ENCODE measurements around the gene GPR31.
"Not testable (repeated sequence)": the region's sequence is repeated elsewhere in the genome, so short reads cannot be mapped to it uniquely, and the experiment has no call there.

The GPR31 gene, protein sequence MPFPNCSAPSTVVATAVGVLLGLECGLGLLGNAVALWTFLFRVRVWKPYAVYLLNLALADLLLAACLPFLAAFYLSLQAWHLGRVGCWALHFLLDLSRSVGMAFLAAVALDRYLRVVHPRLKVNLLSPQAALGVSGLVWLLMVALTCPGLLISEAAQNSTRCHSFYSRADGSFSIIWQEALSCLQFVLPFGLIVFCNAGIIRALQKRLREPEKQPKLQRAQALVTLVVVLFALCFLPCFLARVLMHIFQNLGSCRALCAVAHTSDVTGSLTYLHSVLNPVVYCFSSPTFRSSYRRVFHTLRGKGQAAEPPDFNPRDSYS
- total RNA-seq = 0 to 3.3 (median 0) reads per million in 18 experiments

DNA sequence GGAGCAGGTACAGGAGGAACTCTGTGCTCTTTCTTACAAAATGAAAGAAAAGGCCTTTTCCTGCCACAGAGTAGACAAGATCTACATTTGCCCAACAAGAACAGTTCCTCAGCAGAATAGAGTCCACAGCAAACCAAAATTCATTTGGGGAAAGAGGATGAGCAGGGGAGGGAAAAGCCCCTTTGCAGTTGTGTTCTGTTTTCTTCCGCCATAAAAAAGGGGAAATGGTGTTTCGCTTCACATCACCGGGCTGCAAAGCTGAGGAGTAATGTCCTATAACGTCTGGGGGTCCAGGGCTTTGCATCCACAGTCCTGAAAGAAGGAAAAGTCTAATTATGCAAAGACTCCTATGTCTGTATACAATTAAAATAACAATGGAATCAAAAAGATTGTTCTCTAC is at the start of gene GPR31:
TSS of gene GPR31 (minus strand) at position 118 of the 400 bp plus-strand sequence. CDS start 149 bp downstream, outside the sequence.
- peak; percentile 15 to 34 for DNase-seq

DNA sequence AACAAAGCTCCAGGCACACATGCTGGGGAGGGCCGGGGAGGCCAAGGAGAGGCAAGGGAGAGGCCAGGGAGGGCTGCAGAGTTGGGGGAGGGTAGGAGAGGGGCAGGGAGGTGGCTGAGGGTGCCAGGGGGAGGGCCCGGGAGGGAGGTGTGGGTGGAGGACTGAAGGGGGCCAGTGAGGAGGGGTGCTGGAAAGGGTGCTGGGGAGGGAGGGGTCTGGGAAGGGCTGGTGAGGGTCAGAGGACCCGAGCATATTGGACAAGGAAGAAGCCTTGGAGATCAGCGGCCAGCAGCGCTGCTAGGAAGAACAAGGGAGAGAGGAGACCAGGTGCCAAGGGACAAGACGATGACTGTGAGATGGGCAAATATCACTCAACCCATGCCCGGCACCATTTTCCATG is 49.7 kb upstream of the GPR31 start:
- DNase-seq = no peak

DNA sequence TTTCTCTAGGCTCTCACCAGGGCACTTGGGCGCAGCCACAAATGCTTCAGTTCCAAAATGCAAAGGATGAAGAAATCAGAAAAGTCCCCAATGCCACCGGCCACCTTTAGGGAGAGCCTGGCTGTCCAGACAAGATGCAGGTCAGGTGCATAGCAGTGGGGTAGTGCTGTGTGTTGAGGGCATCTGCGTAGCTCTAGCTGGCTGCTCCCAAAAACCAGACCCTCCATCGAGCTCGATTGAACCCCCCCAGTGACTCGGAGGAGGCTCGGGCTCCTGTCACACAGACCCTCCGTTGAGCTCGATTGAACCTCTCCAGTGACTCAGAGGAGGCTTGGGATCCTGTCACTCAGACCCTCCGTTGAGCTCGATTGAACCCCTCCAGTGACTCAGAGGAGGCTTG is 47.5 kb upstream of the GPR31 start:
- DNase-seq = not testable (repeated sequence)

DNA sequence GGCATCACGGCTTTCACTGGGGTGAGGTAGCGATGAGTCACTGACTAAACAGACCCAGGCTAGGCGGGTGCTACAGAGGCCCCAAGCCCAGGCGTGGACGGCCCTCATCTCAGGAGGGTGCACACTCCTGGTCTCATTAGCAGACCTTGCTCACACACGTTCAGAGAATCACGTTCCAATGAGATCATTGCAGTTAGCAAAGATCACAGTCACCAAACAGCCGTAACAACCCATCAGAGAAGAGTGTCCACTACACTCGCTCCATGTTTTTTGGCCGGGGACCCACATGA is 46.2 kb upstream of the GPR31 start:
- not testable (repeated sequence) for DNase-seq

DNA sequence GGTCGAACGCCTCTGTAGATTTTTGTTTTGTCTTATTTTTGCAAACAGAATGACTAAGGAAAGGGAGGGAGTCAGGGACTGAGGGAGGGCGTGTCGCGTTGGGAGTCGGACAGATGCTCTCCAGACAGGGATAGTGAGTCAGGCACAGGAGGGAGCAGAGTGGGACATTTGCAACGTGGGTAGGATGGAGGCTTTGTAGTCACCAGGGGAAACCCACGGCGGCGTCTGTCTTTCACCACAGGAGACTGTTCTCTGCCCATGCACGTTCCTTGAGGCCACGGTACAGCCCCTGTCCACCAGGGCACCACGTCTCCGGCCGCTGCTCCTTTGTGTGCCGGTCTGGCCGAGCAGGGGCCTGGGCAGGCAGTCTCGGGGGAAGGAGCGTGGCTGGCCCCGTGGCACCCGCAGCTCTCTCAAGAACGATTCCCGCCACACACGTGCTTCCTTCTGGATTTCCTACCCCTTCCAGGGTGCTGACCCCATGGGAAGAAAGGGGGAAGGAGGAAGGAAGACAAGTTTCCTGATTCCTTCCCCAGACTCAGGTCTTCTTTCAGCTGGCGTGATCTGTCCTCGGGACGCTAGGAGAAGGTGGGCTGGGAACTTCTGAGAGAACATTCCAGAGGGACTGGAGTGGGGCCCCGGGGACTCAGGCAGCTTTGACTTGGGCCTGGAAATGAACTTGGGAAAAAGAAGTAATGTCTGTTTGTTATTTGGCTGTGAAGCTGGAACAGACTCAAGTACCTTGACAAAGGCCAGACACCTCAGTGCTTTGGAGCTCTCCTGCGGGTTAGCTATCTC is 45.7 kb upstream of the GPR31 start:
- DNase-seq = not testable (repeated sequence)

DNA sequence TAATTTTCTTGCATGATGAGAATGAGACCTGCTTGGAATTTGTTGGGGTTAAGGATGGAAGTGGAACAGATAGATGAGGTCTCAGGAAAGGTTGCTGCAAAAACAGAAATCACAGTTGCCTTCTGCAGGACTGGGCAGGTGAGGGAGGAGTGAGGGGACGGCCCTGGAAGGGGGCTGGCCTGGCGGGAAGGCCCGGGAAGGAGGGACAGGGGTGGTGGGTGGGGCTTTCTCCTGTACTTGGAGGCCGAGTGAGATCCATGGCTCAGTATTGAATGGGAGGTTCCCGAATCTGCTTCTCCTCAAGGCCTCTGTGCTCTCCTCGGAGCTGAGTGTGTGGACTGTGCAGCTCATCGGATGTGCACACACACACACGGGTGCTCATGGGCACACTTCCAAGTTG is 44.8 kb upstream of the GPR31 start:
- not testable (repeated sequence) for DNase-seq

DNA sequence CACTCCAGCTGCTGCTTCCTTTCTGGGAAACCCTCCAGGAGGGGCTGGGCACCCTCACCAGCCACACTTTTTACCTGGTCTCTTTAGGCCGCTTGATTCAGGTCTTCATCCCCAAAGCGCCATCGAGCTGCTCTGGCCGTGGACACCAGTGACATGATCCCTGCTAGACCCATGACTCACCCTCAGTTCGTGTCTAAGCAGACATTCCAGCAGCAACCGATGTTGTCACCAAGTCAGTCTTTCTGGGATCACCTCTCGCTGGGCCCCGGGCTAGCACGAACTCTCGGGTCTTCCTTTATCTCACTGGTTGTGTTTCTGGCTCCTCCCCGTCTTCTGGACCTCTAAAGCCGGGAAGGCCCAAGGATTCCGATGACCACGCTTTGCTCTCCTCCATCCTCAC is 43.0 kb upstream of the GPR31 start:
- DNase-seq = no peak

DNA sequence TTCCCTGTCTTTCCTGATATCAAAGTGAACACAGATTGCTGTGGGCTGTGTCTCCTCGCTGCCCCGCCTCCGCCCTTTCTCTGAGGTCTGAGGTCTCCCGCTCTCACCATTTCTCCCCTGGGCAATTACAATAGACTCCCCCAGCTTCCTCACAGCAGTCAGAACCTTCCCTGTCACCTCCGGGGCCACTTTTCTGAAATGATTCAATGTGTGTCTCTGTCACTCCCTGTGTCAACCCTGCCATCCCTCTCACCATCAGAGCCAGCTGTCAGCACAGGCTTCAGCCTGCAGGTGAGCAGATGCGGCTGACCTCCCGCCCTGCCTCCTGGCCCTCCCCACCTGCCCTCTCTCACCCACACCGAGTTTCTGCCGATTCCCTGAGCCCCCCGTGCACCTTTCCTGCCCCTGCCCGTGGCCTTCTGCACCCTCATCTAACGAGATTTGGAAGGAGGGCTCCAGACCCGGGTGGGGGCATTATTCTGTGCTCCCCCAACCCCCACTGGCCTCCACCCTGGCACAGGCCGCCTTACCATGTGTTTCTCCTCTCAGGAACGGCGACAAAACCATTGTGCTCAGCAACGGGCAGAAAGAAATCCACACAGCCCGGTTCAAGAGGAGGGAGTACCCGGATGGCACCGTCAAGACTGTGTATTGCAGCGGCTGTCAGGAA is 38.3 kb upstream of the GPR31 start:
- not testable (repeated sequence) for DNase-seq

DNA sequence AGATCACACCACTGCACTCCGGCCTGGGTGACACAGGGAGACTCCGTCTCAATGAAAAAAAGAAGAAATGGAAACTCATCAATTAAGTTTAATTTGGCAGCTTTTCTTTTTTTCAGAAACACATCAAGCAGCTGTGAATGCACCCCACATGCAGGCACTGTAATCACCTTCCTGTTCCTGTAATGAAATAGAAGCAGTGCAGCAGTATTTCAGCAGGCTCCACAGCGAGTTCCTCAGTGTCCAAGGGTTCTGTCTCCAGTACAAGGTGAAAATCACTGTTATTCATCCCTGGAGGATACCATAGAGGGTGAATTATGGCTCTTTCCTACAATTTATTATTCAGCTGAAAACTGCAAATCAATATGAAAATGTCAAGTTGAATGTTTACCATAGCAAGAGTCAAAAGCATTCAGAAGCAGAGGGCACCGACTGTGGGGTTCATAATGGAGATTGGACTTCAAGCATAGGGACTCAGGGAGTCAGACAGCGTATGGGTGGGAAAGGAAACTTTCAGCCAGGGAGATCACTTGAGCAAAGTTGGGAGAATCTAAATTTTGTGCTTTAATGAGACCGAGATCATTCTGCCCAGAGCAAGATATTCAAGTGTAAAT is 35.8 kb upstream of the GPR31 start:
- not testable (repeated sequence) for DNase-seq

DNA sequence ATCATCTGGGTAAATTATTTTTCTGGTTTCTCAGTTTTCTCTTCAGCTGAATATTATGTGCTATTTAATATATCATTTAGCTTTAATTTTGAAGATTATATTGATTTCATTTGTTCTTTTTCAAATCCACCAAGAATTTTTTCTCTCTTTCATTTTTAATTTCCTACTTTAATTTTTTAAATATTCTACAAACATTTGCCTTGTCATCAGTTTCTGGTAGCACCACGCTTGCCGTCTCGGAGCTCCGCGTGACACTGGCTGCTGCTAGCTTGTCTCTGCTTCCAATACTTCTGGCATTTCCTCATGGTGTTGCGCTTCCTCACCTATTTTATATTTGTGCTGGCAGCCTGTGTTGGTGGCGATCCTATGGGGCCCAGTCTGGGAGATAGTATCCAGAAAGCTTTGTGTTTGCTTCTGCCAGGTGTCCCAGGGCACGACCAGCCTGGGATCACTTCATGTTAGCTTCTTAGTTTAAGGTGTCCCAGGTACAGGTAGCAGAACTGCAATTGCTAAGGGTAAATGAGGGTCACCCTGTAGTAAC is 33.3 kb upstream of the GPR31 start:
- not testable (repeated sequence) for DNase-seq

DNA sequence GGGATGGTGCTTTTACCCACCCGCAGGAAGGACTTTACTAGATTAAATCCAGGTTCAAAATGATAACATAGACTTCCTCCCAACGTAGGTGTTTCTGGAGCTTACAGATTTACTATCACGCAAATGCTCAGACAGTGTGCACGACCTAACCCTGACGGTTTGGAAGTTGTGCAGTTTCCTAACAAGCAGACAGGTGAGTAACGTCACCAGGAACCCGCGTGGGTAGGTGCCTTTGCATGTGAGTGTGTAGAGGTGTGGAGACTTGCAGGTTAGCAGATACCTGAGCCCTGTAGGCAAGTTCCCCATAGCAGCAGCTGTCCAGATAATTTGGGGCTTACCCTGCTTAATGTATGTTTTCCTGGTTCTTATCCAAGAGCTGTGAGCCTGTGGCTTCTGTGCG is 29.5 kb upstream of the GPR31 start:
- not testable (repeated sequence) for DNase-seq

DNA sequence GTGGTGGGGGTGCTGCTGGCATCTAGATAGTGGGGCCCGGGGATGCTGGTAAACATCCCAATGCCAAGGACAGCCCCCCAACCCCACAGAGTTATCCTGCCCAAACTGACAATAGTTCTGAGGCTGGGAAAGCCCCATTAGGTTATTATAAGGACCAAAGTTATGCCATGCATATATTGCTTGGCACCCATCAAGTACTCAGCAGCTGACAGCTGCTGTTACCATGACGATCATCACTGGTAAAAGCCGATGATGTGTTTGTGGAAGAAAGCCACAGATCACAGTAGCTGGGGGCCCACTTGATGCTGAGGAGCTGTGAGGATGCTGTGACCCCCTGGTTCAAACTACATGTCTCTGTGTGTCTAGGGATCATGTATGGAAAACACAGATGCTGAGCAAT is 27.3 kb upstream of the GPR31 start:
- not testable (repeated sequence) for DNase-seq

DNA sequence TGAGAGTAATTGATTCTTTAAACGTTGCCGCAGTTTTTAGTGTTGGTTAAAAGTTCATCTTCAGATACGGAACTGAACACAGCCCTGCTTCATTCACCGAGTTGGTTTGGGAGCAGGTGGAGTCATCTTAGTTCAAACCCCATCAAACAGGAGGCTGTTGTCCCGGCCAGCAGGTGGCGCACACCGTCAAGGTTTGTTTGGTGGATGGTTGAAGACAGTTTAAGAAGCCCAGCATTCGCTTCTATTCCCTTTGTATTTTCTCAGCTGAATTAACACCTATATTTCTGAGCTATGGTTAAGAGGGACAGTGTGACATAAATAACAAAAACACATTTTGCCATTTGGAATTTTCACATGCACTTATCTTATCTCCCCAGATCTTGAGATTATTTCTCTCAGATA is 25.1 kb upstream of the GPR31 start:
- DNase-seq = not testable (repeated sequence)

DNA sequence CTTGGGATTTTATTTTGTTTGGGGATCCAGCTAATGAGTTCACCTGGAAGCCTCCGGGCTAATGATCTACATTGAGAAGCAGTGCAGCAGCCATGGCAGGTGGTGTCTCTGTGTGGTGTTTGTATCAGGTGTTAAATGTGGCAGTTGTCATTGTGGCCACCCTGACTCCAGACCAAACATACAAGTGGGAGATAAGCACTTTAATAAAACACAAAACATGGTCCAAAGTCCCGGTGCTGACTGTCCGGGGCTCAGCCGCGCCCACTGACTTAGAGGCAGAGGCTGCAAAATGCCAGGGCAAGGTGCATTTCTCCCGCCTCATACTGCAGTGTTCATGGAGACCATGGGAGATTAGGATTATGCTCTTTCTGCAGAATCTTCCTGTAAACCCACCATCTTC is 23.6 kb upstream of the GPR31 start:
- not testable (repeated sequence) for DNase-seq

DNA sequence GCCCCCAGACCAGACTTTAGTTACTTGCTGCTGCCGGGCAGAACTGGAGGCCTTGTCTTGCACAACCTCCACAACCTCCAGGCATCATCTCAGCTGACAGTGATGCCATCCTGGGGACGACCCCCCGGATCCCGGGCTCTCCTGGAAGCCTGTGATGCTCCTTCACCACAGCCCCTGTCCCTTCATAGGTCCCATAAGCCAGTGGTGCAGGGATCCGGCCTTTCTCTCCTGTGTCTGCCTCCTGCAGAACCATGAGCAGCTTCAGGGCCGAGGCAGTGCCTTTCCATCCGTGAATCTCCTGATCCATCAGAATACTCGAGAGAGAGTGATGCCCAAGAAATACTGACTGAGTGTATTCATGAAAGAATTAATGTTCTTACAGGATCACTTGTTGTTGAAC is 22.3 kb upstream of the GPR31 start:
- not testable (repeated sequence) for DNase-seq

DNA sequence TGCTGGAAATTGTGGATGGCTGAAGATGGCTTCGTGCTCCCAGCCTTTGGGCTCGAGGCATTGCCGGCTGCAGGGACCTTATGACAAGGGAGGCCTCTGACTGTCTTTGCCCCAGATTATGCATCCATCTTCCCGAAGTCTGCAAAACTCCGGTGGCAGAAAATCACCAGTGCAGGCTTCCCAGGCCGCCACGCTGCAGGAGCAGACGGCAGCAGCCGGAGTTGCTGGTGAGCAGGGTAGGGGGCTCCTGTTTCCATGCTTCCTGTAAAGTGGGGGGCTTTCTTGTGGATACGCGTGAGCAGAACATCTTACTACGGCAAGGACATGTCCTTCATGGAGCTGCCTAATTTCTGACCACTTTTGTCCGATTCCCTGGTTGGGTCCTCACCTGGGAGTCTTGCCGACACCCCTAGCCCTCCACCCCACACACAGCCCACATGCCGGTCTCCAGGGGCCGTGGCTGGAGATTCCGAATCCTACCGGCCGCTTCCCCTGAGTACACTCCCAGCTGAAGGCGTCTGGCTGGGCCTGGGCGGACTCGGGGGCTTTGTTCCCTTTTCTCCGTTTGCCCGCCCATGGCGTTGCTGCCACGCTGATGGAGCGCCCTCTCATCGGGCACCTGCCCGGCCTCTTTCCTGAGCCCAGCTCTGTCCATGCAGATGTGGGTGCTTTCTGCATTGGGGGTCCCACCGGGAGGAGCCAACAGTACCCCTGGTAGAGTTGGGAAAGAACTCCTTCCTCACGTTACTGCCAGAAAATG is 21.3 kb upstream of the GPR31 start:
- DNase-seq = not testable (repeated sequence)

DNA sequence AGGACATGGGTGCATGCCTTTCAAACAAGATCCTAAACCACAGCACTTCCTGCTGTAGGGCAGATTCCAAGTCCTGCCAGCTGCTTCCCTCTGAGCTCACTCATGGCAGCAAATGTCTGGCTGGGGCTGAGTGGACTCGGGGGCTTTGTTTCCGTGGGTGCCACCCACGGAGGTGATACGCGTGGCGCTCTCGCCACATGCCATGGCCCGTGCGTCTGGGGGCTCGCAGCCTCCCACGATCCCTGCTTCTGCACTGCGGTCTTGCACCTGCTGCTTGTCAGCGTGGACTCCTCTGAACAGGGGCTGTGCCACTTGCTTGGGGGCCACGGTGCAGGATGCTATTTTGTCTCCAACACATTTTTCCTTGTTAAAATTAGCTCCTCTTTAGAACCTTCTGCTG is 19.5 kb upstream of the GPR31 start:
- DNase-seq = not testable (repeated sequence)

DNA sequence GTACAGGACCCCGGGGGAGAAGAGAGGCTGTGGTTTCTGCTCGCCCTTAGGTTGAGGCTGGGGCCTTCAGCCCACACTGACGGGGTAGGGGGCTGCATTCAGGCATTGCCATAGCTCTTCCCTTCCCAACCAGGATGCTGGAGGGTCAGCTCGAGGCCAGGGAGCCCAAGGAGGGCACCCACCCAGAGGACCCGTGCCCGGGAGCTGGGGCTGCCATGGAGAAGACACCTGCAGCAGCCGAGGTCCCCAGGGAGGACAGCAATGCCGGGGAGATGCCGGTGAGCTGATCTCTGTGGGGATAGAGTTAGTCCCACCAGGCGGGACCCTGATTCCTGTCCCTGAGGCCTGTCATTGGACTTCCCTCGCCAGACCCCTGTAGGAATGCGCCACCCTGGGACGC is 14.2 kb upstream of the GPR31 start:
- not testable (repeated sequence) for DNase-seq

DNA sequence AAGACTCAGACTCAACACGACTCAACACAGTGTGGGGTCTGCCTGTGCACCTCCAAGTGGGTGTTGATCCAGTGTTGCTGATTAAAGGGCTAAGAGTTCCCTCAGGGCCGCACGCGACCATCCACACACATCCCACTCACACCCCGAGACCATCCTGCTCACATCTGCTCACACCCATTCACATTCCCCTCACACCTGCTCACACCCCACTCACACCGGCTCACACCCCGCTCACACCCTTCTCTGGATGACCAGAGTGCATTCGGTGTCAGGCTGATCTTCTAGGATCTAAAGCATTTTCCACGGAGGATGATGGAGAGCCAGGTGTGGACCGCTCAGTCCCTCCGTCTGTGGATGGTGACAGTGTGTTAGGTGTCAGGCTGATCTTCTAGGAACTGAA is 13.5 kb upstream of the GPR31 start:
- DNase-seq = not testable (repeated sequence)

DNA sequence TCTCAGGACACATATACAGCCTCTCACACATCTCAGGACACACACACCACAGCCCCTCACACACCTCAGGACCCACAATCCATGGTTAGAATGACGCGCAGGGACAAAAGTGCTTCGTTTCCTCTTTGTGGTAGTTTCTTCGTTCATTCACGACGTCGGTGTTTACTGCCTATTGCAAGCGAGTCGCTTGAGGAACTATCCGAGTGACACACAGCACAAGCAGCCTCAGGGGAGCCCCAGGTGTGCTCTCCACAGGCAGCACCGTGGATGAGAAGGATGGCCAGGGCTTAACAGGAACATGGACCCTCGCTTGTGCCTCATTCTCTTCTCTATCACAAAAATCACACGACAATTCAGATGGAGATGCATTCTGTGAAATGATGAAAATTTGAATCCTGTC is 12.1 kb upstream of the GPR31 start:
- not testable (repeated sequence) for DNase-seq

DNA sequence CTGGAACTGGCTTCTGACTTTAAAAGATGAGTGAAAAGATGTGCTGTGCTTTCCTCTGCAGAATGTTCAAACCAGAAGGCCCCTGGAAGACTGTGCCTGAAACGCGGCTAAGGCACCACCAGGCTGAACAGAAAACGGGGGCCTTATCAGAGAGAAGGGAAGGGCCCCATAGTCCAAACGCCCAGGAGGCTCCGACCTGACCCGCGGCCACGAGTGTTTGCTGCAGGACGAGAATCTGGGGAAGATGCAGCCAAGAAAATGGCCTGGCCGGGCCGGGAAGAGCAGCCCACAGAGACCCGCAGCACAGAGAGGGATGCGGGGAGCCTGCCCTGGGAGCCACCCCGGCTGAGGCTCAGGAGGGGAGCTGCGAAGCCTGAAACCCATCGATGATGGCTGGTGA is 10.5 kb upstream of the GPR31 start:
- not testable (repeated sequence) for DNase-seq

DNA sequence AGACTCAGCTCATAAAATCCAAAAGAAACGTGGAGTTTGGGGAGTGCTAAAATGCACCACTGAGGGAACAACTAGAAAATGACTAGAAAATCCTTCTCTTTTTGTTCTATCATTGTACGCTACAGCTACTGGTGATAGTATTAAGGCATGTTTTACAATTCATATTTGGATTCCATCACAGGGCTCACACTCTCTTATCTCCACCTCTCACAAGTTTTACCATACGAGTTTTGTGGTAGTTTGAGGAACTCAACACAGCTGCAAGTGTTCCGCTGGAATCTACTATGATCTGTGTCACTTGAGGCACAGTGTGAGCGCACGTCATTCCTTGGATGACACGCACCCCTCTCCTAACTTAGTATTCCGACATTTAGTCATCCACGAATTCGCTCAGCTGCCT is 9.9 kb upstream of the GPR31 start:
- DNase-seq = not testable (repeated sequence)
